Fibroblast of upper back skin (primary cell): Measurements from ENCODE around the gene SLK.

Experiments
- DNase-seq: peaks from one replicate; pipeline ENCODE4 v3.0.0-alpha.2; 2013

SLK gene

DNA sequence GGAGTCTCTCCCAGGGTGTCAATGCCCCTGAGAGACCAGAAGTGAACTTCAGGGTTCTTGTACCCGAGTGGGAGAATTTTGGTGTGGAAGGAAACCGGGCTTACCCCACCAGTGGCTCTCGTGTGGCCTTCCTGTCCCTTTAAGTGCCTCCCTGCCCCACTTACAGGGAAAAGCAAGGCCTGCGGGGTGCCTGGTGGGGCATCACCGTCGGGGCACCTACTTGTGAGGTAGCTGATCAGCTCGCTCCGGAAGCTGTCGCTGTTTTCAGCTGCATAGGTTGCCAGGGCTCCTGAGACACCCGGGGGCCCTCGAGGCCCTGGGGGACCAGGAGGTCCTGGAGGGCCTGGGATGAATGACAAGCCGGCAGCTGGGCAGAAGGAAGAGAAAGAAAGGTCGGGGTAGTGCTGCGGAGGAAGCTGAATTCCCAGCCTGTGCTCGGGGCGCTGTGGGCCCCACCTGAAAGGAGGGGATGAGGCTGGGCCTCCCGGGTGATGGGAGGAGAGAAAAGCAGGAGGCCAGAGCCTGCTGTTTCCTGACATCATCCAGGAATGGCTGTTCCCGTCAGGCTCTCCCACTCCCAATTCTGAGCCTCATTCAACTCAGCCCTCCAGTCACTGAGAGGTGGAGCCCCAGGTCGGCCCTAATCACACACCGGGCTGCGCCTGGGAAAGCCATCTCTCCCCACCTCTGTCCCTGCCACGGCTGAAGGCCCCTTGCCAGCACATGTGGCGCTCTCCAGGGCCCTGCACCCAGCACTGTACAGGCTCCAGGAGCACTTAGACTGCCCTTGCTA lies 67.7 kb downstream of the SLK start:
- DNase-seq, result no peak

DNA sequence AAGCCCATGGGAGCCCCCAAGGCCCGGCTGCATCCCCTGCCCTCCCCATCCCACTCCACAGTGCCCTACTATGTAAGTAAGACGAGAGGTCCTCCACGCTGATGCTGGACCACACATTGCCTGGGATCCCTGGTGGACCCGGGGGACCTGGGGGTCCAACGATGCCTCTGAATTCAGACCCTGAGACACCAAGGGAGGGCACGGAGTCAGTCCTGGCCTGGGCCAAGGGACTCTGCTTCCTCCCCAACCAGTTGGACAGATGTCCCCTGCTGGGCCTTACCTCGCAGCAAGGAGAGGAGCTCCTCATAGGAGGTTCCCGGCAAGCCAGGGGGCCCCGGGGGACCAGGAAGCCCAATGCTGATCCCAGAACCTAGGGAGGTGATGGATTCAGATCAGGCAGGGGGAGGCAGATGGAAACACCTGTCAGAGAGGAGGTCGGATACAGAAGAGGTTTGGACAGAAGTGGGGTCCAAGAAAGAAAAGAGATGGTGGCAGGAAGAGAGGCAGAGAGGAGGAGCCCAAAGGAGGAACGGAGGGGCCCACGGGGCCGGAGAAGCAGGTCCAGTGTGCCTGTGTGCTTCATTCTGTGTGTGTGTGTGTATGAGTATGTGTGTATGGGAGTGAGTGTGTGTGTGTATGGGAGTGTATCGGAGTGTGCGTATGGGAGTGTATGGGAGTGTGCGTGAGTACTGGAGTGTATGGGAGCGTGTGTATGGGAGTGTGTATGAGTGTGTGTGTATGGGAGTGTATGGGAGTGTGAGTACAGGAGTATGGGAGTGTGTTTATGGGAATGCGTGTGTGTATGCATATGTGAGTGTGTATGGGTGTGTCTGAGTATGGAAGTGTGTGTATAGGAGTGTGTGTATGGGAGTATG lies 68.5 kb downstream of the SLK start:
- no peak for DNase-seq

DNA sequence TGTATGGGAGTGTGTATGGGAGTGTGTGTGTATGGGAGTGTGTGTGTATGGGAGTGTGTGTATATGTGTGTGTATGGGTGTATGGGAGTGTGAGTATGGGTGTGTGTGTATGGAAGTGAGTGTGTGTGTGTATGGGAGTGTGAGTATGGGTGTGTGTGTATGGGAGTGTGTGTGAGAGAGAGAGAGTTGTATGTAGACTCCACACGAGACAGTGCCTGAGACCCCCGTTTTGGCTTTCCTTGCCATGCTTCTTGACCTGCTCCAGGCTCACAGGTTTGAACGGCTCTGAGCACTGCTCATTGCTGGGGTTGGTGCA lies 69.1 kb downstream of the SLK start:
- DNase-seq, result no peak

DNA sequence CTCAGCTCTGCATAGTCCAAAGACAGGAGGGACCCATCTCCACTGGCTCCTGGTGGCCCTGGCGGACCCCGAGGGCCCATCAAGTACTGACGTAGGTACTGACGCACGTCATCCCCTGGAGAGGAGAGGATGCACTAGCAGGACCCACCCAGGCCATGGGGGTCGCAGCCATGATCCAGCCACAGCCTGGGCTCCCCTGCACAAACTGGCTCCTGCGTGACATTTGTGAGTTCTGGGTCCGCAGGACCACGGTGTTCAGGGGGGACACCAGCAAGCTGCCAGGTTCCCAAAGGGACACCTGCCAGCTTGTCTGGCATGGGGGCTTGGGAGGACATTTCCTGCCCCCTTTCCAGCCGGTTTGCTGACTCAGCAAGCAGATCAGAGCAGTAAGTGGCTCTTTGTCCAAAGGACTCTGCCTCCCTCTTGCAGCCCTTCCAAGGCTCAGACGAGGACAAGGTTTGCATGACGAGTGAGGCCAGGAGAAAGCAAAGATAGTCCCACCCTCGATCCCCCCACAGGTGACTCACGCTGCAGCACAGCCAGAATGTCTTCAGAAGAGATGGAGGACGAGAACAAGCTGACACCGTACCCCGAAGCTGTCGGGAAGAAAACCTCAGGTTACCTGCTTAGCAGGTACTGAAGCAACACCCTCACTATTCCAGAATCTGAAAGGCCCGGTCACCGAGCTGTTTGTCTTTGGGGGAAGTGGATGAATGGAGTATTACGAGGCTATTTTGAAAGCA lies 69.7 kb downstream of the SLK start:
- no peak for DNase-seq

DNA sequence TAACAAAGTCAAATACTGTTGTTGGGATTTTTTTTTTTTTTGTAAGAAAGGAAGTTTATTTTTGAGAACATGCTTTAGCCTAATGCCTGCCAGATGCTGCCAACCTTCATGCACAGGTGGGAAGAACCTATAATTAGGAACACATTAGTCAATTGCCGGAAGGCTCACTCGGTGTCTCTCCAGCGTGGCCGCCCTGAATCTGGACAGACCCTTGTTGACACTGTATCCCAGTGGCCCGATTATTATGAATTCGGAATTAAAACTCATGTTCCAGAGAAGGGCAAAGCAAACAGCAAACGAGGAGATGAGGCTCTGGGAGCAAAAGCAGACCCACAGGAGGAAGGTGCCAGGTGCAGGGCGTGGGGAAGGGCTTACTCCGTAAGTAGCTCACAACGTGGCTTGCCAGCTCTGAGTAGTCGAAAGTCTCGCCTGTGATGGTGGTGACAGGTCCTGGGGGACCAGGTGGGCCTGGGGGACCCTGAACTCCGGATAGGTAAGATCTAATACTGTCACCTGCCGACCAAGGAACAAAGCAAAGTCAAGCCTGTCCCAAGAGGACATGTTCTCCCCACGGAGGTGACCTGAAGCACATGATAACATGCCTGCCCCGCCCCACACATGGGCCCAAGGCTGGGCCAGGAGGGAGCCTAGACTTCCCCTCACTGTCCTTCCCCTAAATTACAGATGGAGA lies 70.5 kb downstream of the SLK start:
- no peak for DNase-seq

DNA sequence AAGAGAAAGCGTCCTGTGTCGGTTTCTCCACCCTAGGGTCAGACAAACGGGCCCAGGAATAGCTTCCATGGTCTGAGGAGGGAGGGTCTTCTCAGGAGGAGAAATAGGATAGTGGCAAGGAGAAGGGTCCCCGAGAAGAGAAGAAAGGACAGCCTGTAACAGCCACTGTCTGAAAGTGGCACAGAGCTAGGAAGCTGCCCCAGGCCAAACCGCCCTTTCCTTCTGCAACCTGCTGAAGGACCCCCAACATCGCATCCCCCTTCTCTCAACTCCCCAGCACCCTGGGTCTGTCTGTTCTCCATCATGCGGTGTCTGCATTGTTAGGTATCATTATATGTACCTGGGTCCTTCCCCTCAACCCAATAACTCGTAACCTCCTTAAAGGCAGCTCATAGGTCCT lies 71.6 kb downstream of the SLK start:
- no peak for DNase-seq

DNA sequence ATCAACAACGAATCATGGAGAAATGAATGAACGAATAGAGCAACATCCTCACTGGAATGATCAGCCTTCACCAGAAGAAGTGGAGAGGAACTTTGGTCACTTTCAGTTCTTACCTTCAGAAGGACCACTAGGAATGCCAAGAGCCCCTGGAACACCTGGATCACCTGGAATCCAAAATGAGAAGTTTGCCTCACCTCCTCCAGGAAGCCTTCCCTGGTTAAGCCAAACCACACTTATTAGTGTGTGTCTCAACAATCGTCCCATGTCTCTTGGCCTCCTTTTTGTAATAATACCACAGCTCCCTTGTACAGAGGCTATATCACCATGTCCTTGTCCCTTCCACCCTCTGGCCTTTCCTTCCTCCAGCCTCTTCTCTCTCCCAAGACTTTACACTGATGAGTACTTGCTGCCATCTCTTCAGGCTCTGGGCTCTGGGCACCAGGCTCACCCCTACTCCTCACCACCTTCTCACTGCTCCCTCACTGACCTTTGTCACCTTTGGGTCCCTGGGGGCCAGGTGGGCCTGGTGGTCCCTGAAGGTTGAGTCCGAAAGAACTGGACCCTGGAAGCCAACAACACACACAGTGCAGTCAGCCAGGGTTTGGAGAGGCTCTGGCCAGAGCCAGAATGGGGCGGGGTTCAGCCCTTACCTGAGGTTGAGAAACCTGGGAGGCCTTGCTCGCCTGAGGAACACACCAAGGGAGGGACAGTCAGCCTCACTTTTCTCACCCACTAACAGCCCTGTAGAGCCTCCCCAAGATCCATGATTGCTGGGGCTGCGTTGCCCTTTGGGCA lies 72.2 kb downstream of the SLK start:
- DNase-seq, result no peak

DNA sequence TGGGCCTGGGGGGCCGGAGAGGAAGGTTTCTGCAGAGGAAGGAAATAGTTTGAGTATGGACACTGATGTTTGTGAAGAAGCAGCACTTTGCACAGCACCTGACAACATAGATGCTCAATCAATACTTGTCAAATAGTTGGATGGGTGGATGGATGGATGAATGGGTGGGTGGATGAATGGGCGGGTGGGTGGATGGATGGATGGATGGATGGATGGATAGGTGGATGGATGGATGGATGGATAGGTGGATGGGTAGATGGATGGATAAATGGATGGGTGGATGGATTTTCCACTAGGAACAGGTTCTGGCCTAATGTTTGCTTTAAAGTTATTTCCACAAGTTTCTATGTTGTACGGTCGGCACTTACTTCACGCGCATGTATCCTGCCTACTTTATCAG lies 73.4 kb downstream of the SLK start:
- no peak for DNase-seq

DNA sequence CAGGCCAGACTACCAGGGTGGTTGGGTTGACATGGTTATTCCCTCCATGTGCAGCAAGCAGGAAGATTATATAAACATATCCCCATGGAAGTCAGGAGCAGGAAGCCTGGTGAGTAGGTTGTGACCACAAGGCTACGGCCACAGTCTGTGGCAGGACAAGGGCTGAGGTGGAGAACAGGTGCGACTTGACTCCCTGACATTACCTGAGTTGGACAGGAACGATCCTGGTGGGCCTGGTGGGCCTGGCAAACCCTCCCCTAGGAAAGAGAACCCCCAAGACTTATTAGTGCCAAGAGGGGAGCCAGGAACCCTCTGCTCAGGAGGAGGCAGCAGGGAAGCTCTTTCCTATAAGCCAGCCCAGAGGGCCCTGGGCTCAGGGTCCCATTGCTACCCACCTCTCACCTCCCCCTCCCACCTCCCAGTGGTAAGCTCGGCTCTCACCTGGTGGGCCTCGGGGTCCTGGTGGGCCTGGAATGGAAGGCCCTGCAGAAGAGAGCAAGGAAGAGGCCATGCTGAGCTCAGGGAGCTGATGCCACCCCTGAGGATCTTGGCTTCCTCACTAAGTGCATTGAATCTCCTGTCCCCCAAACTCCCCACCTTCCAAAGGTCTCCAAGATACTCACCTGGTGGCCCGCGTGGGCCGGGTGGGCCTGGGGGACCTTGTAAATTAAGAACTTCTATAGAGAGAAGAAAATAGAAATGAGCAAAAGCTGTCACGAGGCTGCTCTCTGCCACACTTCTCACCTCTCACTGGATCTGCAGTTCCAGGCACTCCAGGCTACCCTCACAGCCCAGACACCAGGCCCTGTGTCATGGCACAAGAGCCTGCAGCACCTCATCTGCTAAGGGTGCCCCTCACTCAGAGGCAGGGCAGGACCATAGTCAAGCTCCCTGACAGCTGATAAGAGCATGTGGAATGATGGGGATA lies 74.2 kb downstream of the SLK start:
- DNase-seq, result no peak

DNA sequence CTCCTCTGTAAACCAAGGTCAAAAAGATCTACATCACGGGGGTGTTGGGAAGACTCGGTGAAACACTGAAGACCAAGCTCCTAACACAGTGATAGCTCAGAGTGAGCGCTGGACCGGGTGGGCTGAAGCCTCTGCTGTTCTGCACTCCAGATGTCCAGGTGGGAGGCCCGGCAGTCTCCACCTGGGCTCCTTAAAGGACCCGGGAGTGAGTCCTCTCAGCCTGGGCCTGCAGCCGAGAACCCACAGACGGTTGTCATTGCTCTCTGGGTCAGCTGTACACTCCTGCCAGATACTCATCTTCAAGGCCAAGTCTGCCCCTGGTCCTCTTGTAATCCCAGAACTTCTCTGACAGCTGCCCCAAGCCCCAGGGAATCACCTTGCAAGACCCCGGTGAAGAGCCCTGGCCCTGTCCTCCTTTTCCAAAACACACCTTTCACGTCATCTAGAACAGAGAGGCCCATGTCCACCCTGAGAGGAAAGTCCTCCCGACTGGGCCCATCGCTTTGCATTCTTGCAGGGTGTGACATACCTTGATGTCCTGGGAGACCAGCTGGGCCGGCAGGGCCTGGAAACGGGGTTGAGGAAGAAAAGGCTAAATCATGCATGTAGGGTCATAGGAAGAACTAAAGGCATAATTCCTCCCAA lies 75.1 kb downstream of the SLK start:
- no peak for DNase-seq

DNA sequence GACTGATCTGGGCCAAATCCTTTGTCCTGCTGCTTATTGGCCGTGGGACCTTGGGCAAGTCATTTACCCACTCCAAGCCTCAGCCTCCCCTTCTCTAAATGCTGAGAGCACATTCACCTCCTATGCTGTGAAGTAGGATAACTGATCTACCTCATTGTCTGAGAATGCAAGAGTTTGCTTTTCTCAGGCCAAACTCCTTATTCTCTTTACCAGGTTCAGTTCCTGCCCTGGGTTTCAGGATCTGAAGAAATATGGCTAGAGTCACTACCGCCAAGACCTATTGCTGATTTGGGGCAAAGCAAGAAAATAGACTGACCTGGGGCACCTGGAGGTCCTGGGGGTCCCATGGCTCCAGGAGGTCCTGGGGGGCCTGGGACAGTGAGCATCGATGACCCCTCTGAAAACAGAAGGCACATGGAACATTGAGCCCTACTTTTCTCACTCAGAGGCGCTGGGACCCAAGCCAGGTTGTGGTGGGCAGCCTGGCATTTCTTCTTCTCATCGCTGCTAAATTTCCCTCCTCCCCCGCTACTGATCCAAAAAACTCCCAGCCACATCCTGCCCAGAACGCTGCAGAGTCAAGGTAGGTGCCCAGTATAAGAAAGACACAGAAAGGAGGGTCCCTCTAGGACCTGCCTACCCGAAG lies 76.4 kb downstream of the SLK start:
- peak; percentile 20 for DNase-seq

DNA sequence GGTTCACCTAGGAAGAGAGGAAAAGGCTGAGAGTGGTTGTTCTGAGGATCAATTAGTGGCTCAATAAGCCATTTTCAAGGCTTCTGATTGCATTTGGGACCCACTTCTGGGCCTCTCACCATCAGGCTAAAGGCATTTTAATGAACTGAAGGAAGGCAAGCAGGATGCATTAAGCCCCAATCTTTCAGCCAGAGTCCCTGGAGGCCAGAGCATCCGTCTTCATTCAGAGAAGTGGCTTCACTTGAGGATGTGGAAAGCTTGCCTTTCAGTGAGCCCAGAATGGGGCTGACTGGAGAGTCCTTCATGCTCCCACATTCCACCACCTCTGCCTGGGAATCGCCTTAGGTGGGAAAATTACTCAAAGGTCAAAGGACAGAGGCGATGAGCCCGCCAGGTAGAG lies 76.9 kb downstream of the SLK start:
- no peak for DNase-seq

DNA sequence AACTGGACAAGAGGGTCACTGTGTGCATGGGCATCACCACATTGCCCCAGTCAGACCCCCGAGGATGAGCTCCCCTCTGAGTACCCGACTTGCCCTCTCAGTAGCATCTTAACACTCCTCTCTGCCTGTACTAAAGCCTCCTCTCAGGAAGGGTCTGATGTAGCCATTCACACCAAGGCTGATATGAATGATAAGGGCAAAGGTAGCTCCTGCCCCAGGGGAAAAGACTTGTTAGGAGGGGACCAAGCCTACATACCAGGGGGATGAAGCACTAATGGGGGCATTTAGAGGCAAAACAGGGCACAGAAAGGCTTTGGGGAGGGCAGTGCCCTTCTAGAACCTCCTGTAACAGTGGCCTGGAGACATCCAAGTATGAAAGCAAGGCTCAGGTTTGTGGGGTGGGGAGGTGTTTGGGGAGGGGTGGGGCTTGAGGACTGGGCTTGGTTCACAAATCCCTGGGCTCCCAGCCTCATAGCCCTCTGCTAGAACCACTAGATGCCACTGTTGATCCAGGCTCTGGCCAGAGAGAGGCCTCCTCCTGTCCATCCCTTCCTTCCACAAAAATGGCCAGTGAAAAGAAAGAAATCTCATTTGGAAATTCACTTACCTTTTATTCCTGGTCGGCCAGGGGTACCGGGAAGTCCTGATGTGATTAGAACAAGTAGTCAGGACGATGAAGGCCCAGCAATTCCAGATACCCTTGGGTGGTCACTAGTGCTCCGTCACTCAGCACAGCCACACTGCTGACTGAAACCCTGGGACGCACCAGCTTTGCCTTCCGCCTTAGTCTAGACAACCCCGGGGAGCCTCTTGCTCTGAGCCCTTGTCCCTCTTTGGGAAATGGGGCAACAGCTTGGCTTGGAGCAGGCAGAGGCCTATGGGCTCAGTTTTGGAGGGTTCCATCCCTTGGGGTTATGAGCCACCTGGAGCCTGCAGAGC lies 78.5 kb downstream of the SLK start:
- peak; percentile 70 for DNase-seq

DNA sequence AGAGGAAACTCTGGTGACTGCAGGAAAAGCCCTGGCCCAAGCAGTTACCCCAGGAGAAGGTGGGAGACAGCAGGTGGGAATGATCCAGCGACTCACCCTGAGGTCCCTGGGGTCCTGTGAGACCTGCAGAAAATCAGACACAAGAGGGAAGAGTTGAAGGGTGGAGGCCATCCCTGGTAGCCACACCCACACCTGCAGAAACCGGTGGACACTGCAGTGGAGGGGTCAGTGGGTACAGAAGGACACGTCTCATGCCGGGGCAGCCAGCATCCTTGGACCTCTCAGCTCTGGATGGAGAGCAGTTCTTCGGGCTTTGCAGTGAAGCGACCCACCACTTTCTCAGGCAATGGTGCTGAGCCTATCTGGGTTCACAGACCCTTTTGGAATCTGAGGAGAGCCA lies 79.7 kb downstream of the SLK start:
- no peak for DNase-seq

DNA sequence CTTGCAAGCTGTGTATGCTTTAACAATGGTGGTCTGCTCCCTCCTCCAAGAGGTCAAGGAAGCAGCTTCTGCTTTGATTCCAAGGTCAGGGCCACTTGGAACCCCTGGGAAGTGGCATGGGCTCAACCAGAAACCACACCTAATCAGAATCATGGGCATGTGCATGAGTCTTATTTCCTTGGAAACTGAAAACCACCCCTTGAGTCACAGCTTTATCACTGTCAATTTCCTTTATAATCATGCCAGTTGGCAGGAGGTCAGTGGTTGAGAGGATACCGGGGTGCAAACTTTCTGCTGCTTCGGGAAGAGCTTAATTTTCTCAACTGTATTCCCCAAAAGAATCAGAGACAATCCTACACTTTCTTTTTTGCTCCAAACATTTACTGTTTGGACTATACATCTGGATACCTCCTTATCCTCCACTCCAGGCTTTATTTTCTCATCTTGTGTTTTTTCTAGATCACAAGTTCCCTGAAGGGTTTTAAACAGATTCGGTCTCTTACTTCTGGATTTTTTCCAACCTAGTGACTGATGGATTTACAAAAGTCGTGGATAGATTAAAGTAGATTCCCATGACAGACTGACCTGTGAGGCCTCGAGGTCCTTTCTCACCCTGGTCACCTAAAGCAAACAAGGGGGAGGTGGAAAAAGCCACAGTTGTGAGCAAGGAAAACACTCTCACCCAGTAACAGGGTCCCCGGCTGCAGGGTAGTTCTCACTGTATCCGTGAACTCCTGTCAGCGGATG lies 82.7 kb downstream of the SLK start:
- DNase-seq, result peak; percentile 41

DNA sequence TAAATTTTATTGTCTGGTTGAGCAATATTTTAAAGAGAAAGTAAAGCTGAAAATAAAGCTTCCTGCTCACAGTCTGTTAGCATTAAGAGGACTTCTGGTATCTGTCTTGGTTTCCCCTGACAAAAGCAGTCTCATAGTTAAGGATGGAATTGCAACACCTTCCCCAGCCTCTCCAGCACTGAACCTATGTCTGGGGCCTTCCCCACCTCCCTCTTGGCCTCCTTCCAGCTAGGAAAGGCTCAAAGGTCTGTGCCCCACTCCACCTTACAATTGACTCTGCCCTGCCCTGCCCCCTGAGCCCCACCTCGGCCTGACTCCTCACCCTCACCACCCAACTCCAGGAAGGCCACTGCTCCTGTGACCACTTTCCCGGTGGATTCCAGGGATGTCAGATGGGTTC lies 85.5 kb downstream of the SLK start:
- no peak for DNase-seq

DNA sequence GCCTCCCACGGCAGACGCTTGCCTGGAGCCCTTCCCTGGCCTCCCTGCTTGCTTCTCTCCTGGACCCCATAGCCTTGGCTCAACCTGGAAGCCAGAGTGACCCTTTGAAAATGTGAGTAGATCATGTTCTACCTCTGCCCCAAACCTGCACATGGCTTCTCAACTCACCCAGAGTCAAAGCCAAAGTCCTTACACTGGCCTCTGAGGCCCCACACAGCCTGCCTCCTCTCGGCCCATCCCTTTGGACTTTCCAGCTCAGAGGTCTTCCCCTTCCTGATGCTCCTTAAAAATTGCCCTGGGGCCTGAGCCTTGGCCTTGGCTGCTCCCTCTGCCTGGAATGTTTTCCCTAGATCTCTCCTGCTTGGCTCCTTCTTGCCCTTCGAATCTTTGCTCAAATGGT lies 86.3 kb downstream of the SLK start:
- DNase-seq, result no peak

DNA sequence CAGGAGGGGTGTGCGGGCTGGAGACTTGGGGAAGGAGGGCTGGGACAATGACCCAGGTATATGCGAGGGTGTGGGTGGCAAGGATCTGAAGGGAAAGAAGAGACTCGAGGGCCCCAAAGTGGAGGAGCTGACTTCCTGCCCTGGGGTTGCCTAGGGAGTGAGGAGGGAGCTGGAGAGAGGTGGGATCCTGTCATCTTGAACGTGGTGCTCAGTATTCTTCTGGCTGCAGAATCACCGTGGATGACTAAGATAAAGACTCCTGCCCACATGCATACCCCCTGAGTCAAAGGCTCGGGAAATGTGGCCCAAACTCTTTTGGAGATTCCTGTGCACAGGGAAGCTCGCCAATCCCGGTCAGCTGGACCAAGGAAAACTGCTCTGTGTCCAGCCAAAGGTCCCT lies 87.5 kb downstream of the SLK start:
- DNase-seq, result peak; percentile 74
